Measurements from ENCODE around the gene GKN2.

Gene GKN2

DNA sequence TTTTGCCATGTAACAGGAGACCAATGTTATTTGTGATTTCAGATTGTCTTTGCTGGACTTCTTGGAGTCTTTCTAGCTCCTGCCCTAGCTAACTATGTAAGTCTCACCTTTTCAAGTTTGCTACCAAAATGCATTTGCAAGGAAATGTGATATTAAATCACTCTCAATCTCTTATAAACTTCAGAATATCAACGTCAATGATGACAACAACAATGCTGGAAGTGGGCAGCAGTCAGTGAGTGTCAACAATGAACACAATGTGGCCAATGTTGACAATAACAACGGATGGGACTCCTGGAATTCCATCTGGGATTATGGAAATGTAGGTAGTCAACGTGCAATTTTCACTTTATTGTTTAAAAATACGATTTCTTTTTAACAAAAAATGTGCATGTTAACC, 24.8 kb upstream of the GKN2 start:
- H3K9ac ChIP-seq (ENCODE audit: low read length) = no peak overlapping the region
- H3K9me3 ChIP-seq (ENCODE audit: control insufficient read depth, low read length) = no peaks in the 10 kb centered on the region
- no peak overlapping the region for H3K4me3 ChIP-seq (ENCODE audit: low read length)
- no peak for DNase-seq (ENCODE audit: low read depth)
- H3K27me3 ChIP-seq (replicated peaks; ENCODE audit: control insufficient read depth, insufficient read depth, low read length) = peaks cover 3% of the 10 kb centered on the region
- H3K36me3 ChIP-seq (ENCODE audit: control insufficient read depth, insufficient read depth, low read length, severe bottlenecking) = no peaks in the 10 kb centered on the region
- H3K4me1 ChIP-seq (ENCODE audit: control insufficient read depth, insufficient read depth, low read length) = peaks cover 2% of the 10 kb centered on the region

DNA sequence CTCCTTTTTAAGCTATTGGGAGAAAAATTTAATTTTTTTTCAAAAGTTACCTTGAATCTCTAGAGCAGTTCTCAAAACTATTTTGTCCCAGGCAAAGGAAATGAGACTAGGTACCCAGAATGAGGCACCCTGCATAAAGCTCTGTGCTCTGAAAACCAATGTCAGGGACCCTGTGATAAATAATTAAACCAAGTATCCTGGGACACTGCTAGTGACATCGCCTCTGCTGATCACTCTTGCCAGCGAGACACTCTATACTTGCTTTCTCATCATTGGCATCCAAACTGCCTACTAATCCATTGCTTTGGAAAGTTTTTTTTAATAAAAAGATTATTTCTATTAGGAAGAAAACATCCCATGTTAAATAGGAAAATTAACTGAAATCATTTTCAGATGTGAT, 23.2 kb upstream of the GKN2 start:
- Histone ChIP-seq H3K27me3 (replicated peaks; ENCODE audit: control insufficient read depth, insufficient read depth, low read length) (peaks cover 3% of the 10 kb centered on the region), H3K9ac (ENCODE audit: low read length) (no peak overlapping the region), H3K4me1 (ENCODE audit: control insufficient read depth, insufficient read depth, low read length) (peaks cover 16% of the 10 kb centered on the region), H3K4me3 (ENCODE audit: low read length) (no peak overlapping the region), H3K9me3 (ENCODE audit: control insufficient read depth, low read length) (no peaks in the 10 kb centered on the region), H3K36me3 (ENCODE audit: control insufficient read depth, insufficient read depth, low read length, severe bottlenecking) (no peaks in the 10 kb centered on the region)
- no peak for DNase-seq (ENCODE audit: low read depth)

DNA sequence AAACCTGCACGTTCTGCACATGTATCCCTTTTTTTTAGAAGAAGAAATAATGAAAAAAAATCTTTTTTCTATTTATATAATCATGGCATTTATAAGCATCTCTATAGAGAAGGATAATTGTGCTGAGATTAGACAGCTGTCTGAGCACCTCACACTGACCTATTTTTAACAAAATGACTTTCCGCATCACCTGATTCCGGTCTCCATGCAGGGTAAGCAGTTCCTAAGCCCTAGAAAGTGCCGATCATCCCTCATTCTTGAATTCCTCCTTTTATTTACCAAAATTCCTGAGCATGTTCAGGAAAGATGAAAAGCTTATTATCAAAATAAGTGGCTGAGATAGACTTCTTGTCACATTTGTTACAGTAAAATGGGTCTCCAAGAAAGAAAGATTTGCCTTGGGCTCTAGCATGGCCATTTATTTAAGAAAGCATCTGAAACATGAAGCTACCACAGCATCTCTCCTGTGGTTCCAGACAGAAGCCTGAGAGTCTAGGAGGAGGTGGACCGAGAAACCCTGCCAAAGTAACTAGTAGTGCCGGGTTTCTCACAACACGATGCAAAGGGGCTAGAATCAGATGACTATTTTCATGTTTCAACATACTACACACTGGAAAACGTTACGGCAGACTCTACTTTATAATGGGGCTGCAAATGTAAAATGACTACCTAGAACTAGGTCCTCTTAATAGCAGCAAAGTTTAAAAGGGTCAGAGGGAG, 22.4 kb upstream of the GKN2 start:
- Histone ChIP-seq H3K4me1 (ENCODE audit: control insufficient read depth, insufficient read depth, low read length) (peaks cover 23% of the 10 kb centered on the region), H3K4me3 (ENCODE audit: low read length) (no peak overlapping the region), H3K9me3 (ENCODE audit: control insufficient read depth, low read length) (no peaks in the 10 kb centered on the region), H3K27me3 (replicated peaks; ENCODE audit: control insufficient read depth, insufficient read depth, low read length) (peaks cover 3% of the 10 kb centered on the region), H3K9ac (ENCODE audit: low read length) (no peak overlapping the region), H3K36me3 (ENCODE audit: control insufficient read depth, insufficient read depth, low read length, severe bottlenecking) (no peaks in the 10 kb centered on the region)
- no peak for DNase-seq (ENCODE audit: low read depth)

DNA sequence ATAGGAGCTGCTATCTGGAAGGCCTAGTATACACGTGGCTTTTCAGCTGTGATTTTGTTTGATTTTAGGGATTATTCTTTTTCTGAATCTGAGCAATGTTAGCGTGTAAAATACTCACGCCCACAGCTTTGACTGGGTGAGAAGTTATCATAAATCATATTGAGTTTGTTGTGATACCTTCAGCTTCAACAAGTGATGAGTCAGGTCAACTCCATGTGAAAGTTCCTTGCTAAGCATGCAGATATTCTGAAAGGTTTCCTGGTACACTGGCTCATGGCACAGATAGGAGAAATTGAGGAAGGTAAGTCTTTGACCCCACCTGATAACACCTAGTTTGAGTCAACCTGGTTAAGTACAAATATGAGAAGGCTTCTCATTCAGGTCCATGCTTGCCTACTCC, 21.6 kb upstream of the GKN2 start, which contains the start of gene GKN1:
Gene GKN1 (plus strand): TSS at position 386 of the 400 bp plus-strand sequence. CDS start 42 bp downstream, outside the sequence.
- Histone ChIP-seq H3K4me1 (ENCODE audit: control insufficient read depth, insufficient read depth, low read length) (peaks cover 25% of the 10 kb centered on the region), H3K36me3 (ENCODE audit: control insufficient read depth, insufficient read depth, low read length, severe bottlenecking) (no peaks in the 10 kb centered on the region), H3K4me3 (ENCODE audit: low read length) (no peak within 1 kb of the TSS), H3K9me3 (ENCODE audit: control insufficient read depth, low read length) (no peaks in the 10 kb centered on the region), H3K27me3 (replicated peaks; ENCODE audit: control insufficient read depth, insufficient read depth, low read length) (peaks cover 3% of the 10 kb centered on the region), H3K9ac (ENCODE audit: low read length) (no peak within 1 kb of the TSS)
- DNase-seq (ENCODE audit: low read depth) = no peak

DNA sequence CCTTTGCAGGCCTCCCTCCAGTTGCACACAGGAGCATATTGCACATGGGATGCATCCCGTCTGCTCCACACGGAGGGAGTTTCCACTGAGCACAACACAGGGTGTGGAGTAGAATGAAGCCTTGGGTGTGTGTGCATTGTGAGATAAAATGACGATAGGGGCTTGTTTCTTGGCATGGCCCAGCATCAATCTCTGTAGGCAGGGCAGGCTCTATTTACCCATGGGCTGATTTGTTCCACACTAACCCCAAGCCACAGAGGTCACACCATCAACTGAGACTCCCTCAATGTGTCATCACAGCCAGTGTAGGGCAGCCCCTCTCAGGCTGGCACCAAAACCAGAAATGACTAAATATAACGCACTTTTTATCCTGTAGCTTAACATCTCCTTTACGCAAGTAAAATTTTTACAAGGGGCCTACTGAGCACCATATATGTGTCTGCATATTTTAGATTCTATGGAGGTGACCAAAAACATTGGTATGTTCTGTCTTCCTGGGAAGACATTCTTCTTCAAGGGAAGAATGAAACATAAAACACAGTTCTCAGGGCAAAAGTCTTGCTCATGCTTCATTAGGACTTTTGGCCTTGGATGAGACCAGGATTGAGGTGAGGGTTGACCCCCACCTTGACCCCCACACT, 19.0 kb upstream of the GKN2 start:
- DNase-seq (ENCODE audit: low read depth) = peak; percentile 89
- no peaks in the 10 kb centered on the region for H3K9me3 ChIP-seq (ENCODE audit: control insufficient read depth, low read length)

DNA sequence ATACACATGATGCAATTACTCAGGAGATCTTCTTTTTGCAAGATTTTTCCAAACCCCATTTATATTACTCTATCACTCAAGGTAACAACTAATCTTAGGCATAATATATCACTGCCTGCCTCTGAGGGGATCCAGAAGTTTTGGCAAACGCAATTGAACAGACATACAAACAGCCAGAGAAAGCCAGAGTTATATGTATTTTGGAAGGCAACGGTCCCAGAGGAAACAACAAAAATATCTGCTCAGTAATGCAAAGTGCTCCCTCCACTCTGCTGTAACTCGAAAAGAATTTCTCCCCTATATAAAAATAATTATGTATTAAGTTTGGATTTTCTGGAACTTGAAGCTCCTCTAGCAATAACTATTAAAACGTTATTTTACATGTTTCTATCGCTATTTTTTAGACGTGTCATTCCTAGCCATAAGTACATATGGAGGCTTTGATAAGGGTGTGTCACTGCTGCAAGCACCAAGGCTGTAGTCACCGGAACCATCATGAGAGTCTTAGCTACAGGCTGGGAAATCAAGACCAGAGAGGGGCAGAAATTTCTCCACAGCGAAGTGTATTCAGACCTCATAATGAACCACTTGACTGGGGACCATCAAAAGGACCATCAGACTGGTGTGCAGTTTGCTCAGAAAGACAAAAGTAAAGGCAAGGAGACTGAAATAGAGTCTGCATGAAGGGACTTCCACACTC, 18.0 kb upstream of the GKN2 start:
- Histone ChIP-seq H3K4me3 (ENCODE audit: low read length) (no peak overlapping the region), H3K4me1 (ENCODE audit: control insufficient read depth, insufficient read depth, low read length) (peaks cover 25% of the 10 kb centered on the region), H3K36me3 (ENCODE audit: control insufficient read depth, insufficient read depth, low read length, severe bottlenecking) (no peaks in the 10 kb centered on the region), H3K27me3 (replicated peaks; ENCODE audit: control insufficient read depth, insufficient read depth, low read length) (peaks cover 3% of the 10 kb centered on the region), H3K9ac (ENCODE audit: low read length) (no peak overlapping the region), H3K9me3 (ENCODE audit: control insufficient read depth, low read length) (no peaks in the 10 kb centered on the region)
- DNase-seq (ENCODE audit: low read depth) = no peak

More for the DNA sequence above, 19.0 kb upstream of the GKN2 start:
- H3K4me3 ChIP-seq (ENCODE audit: low read length) = peak overlapping the region; percentile 6
- H3K4me1 ChIP-seq (ENCODE audit: control insufficient read depth, insufficient read depth, low read length) = peaks cover 25% of the 10 kb centered on the region
- H3K9ac ChIP-seq (ENCODE audit: low read length) = no peak overlapping the region
- H3K36me3 ChIP-seq (ENCODE audit: control insufficient read depth, insufficient read depth, low read length, severe bottlenecking) = no peaks in the 10 kb centered on the region
- H3K27me3 ChIP-seq (replicated peaks; ENCODE audit: control insufficient read depth, insufficient read depth, low read length) = peaks cover 3% of the 10 kb centered on the region

DNA sequence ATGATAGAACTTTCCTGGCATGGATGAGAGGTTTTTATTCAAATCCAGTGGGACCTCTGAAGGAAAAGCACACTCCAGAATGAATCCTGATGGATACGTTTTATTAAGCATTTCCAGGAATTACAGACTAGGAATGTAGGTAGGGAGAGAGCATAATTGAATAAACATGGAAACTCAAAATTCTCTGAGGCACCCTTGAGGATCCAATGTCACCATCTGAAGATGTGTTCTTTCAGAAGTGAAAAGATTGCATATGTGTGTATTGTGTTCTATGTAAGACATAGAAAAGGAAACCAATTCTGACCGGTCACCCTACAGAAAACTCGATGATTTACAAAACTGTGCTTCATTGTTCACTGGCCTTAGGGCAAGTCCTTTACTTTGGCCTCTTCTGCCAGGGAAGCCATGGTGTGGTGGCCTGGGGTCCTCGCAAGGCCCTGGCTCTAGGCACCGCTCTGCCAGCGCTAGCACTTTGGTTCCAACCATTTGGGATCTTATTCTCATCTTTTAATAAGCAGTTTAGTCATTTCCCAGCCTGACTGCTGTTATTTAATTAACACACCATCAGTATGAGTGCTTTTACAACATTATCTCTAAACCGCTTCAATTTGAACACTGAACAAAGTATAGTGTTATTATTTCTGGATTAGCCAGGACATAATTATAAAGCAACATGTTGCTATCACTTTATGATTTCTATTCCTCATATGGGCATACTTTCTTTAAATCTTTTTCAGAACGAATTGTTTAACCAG, 17.2 kb upstream of the GKN2 start:
- H3K4me3 ChIP-seq (ENCODE audit: low read length) = no peak overlapping the region
- no peaks in the 10 kb centered on the region for H3K27me3 ChIP-seq (replicated peaks; ENCODE audit: control insufficient read depth, insufficient read depth, low read length)
- H3K9me3 ChIP-seq (ENCODE audit: control insufficient read depth, low read length) = no peaks in the 10 kb centered on the region
- no peak for DNase-seq (ENCODE audit: low read depth)
- H3K4me1 ChIP-seq (ENCODE audit: control insufficient read depth, insufficient read depth, low read length) = peaks cover 25% of the 10 kb centered on the region
- no peak overlapping the region for H3K9ac ChIP-seq (ENCODE audit: low read length)
- H3K36me3 ChIP-seq (ENCODE audit: control insufficient read depth, insufficient read depth, low read length, severe bottlenecking) = no peaks in the 10 kb centered on the region

DNA sequence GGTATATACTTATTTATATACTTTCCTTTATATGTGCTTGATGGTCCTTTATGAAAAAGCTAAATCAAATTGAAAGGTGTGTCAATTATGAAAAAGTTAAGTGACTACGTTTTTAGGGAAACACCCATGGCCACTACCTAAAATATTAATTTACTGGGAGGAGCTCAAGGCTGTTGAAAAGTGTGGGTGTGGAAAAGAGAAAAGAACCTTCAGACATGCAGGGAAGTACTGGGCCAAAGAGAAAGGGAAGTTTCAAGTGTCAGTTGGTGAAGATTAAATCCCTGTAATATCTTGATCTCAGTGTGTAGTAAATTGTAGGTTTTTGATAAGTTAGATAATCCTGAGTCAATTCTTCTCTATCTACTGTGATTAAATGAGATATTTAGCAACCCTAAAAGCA, 15.5 kb upstream of the GKN2 start:
- no peak for DNase-seq (ENCODE audit: low read depth)

DNA sequence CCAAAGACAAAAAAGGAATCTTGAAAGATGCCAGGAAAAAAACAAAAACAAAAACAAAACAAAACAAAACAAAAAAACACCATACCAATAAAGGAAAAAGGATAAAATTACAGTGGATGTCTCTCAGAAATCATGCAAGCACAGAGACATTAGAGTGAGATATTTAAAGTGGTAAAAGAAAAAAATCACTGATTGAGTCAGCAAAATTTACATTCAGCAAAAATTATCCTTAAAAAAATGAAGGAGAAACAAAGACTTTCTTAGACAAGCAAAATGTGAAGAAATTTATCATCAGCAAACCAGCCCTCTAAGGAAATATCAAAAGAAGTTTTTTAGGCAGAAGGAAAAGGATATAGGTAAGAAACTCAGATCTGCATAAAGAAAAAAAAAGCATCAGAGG, 11.6 kb upstream of the GKN2 start:
- Histone ChIP-seq H3K36me3 (ENCODE audit: control insufficient read depth, insufficient read depth, low read length, severe bottlenecking) (no peaks in the 10 kb centered on the region), H3K27me3 (replicated peaks; ENCODE audit: control insufficient read depth, insufficient read depth, low read length) (no peaks in the 10 kb centered on the region), H3K4me3 (ENCODE audit: low read length) (no peak overlapping the region), H3K9ac (ENCODE audit: low read length) (no peak overlapping the region), H3K4me1 (ENCODE audit: control insufficient read depth, insufficient read depth, low read length) (no peaks in the 10 kb centered on the region), H3K9me3 (ENCODE audit: control insufficient read depth, low read length) (peaks cover 7% of the 10 kb centered on the region)
- no peak for DNase-seq (ENCODE audit: low read depth)

More for the DNA sequence above, 15.5 kb upstream of the GKN2 start:
- H3K9me3 ChIP-seq (ENCODE audit: control insufficient read depth, low read length) = peaks cover 7% of the 10 kb centered on the region
- peaks cover 25% of the 10 kb centered on the region for H3K4me1 ChIP-seq (ENCODE audit: control insufficient read depth, insufficient read depth, low read length)
- no peak overlapping the region for H3K4me3 ChIP-seq (ENCODE audit: low read length)
- H3K27me3 ChIP-seq (replicated peaks; ENCODE audit: control insufficient read depth, insufficient read depth, low read length) = no peaks in the 10 kb centered on the region
- no peak overlapping the region for H3K9ac ChIP-seq (ENCODE audit: low read length)
- H3K36me3 ChIP-seq (ENCODE audit: control insufficient read depth, insufficient read depth, low read length, severe bottlenecking) = no peaks in the 10 kb centered on the region

DNA sequence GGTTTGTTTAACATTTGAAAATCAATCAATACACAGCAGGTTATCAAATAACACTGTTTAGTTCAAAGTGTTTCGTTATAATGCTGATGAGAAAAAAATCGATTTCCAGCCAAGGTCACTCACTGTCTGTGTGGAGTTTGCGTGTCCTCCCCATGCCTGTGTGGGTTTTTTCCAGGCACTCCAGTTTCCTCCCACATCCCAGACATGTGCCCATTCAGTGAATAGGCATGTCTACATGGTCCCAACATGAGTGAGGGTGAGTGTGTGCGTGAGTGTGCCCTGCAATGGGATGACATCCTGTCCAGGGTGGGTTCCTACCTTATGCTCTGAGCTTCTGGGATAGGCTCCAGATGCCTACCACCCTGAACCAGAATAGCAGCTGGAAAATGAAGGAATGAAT, 8.7 kb upstream of the GKN2 start:
- Histone ChIP-seq H3K9me3 (ENCODE audit: control insufficient read depth, low read length) (peaks cover 7% of the 10 kb centered on the region), H3K27me3 (replicated peaks; ENCODE audit: control insufficient read depth, insufficient read depth, low read length) (no peaks in the 10 kb centered on the region), H3K4me3 (ENCODE audit: low read length) (no peak overlapping the region), H3K36me3 (ENCODE audit: control insufficient read depth, insufficient read depth, low read length, severe bottlenecking) (no peaks in the 10 kb centered on the region), H3K9ac (ENCODE audit: low read length) (no peak overlapping the region), H3K4me1 (ENCODE audit: control insufficient read depth, insufficient read depth, low read length) (no peaks in the 10 kb centered on the region)
- no peak for DNase-seq (ENCODE audit: low read depth)

DNA sequence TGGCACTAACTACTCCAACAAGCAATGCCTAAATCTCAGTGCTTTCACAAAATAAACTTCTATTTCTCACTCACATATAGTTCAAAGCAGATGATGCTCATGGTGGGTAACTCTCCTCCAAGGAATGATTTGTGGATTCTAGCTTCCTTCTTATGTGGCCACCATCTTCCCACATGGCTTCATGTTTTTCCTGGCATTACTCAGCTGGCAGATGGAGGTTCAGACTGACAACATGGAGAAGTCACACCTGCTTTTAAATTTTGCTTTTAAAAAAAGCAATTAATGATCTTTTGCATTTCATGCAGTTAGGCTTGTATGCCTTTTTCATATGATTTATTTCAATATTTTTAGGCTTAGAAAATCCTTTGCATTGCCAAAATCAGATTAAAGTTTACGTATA, 6.3 kb upstream of the GKN2 start:
- H3K4me3 ChIP-seq (ENCODE audit: low read length) = no peak overlapping the region
- no peak for DNase-seq (ENCODE audit: low read depth)
- peaks cover 3% of the 10 kb centered on the region for H3K9me3 ChIP-seq (ENCODE audit: control insufficient read depth, low read length)
- H3K9ac ChIP-seq (ENCODE audit: low read length) = no peak overlapping the region
- H3K27me3 ChIP-seq (replicated peaks; ENCODE audit: control insufficient read depth, insufficient read depth, low read length) = no peaks in the 10 kb centered on the region
- no peaks in the 10 kb centered on the region for H3K4me1 ChIP-seq (ENCODE audit: control insufficient read depth, insufficient read depth, low read length)
- H3K36me3 ChIP-seq (ENCODE audit: control insufficient read depth, insufficient read depth, low read length, severe bottlenecking) = no peaks in the 10 kb centered on the region
